OCI-LY1 (cell line): Measurements from ENCODE around the gene CFI.

Source experiments
- H2AFZ ChIP-seq: fragments of 200-600 bp; sonication (generic), shearing (Covaris generic); 2 replicates; pipeline ENCODE4 v1.6.0; 2014; ENCODE audit warnings: antibody characterized with exemption, mild to moderate bottlenecking, low read length
- H3F3A ChIP-seq: fragments of 200-600 bp; sonication (generic), shearing (Covaris generic); 2 replicates; pipeline ENCODE4 v1.6.0; 2014; ENCODE audit warnings: mild to moderate bottlenecking, antibody characterized with exemption, low read length, moderate library complexity; ENCODE audit not compliant: insufficient read depth
- H3K27ac ChIP-seq: fragments of 200-600 bp; sonication (generic); 2 replicates; pipeline ENCODE4 v1.5.1; 2014; ENCODE audit warnings: low read length, mixed run types, mild to moderate bottlenecking, low read depth; ENCODE audit not compliant: poor library complexity, severe bottlenecking
- H3K27me3 ChIP-seq: fragments of 200-600 bp; sonication (generic); 2 replicates; pipeline ENCODE4 v1.6.0; 2014; ENCODE audit warnings: antibody characterized with exemption, mild to moderate bottlenecking, low read length, moderate library complexity; ENCODE audit not compliant: insufficient read depth
- H3K36me3 ChIP-seq: fragments of 200-600 bp; sonication (generic); 2 replicates; pipeline ENCODE4 v1.6.1; 2014; ENCODE audit warnings: mild to moderate bottlenecking, antibody characterized with exemption, low read length, moderate library complexity, mixed read lengths; ENCODE audit not compliant: insufficient read depth
- H3K4me1 ChIP-seq: fragments of 200-600 bp; sonication (generic); 2 replicates; pipeline ENCODE4 v1.5.1; 2014; ENCODE audit warnings: mild to moderate bottlenecking, low read length, moderate library complexity; ENCODE audit not compliant: insufficient read depth, severe bottlenecking
- H3K4me2 ChIP-seq: fragments of 200-600 bp; sonication (generic), shearing (Covaris generic); 2 replicates; pipeline ENCODE4 v1.6.1; 2014; ENCODE audit warnings: low read length
- H3K4me3 ChIP-seq: fragments of 200-600 bp; sonication (generic); 2 replicates; pipeline ENCODE4 v1.5.1; 2014; ENCODE audit warnings: low read length, low read depth, mild to moderate bottlenecking, mixed read lengths; ENCODE audit not compliant: poor library complexity, severe bottlenecking
- H3K79me2 ChIP-seq: fragments of 200-600 bp; shearing (Covaris generic); 2 replicates; pipeline ENCODE4 v1.6.1; 2016; ENCODE audit warnings: mixed run types, low read length, mixed read lengths; ENCODE audit not compliant: insufficient read depth
- H3K9ac ChIP-seq: fragments of 200-600 bp; sonication (generic), shearing (Covaris generic); 2 replicates; pipeline ENCODE4 v1.6.1; 2014; ENCODE audit warnings: mild to moderate bottlenecking, low read length, mixed read lengths
- H3K9me2 ChIP-seq: fragments of 200-600 bp; sonication (generic), shearing (Covaris generic); 2 replicates; pipeline ENCODE4 v1.6.1; 2014; ENCODE audit warnings: low read depth, mild to moderate bottlenecking, low read length, mixed read lengths
- H3K9me3 ChIP-seq: fragments of 200-600 bp; shearing (Covaris generic); 2 replicates; pipeline ENCODE4 v1.6.1; 2014; ENCODE audit warnings: low read length, mixed read lengths
- H4K20me1 ChIP-seq: fragments of 200-600 bp; sonication (generic), shearing (Covaris generic); 2 replicates; pipeline ENCODE4 v1.6.0; 2016; ENCODE audit warnings: mild to moderate bottlenecking, low read length; ENCODE audit not compliant: insufficient read depth
- EZH2 ChIP-seq: fragments of 200-600 bp; sonication (generic), shearing (Covaris generic); IDR thresholded peaks from 2 replicates; pipeline ENCODE4 v1.8.0; 2017; ENCODE audit warnings: borderline replicate concordance, mixed run types, mild to moderate bottlenecking, antibody characterized with exemption, low read length, moderate library complexity, mixed read lengths
- TF ChIP-seq, protein P1 (sequence below): fragments of 200-600 bp; sonication (generic), shearing (Covaris generic); IDR thresholded peaks from 2 replicates; pipeline ENCODE4 v1.5.1; 2017; ENCODE audit warnings: mild to moderate bottlenecking, antibody characterized with exemption, low read length, moderate library complexity, mixed read lengths

The CFI gene

DNA sequence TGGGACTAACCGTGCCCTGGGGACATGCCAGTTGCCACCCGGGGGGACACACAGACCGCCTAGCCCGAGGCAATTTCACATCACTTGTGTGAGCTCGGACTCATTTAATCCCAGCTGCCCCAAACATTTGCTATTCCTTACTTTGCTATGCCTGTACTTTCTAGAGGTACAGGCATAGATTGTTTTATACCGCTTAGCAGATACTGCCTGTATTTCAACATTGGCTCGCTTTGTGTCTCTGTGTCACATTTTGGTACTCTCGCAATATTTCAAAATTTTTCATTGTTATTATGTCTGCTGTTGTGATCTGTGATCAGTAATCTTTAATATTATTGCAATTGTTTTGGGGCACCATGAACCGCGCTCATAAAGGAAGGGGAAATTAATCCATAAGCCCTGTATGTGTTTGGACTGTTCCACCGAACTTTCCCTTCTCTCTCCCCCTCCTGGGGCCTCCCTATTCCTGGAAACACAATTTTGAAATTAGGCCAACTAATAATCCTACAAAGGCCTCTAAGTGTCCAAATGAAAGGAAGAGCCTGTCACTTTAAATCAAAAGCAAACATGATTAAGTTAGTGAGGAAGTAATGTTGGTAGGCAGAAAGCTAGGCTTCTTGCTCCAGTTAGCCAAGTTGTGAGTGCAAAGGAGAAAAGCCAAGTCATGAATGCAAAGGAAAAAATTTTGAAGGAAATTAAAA, 98.0 kb downstream of the CFI start:
- Histone ChIP-seq H3K79me2 (no peaks in the 10 kb centered on the region), H3K27me3 (no peaks in the 10 kb centered on the region), H3K9me2 (no peaks in the 10 kb centered on the region), H3F3A (no peaks in the 10 kb centered on the region), H3K4me1 (peaks cover 18% of the 10 kb centered on the region), H4K20me1 (no peaks in the 10 kb centered on the region), H3K4me3 (peak overlapping the region; percentile 75), H3K36me3 (no peaks in the 10 kb centered on the region), H3K4me2 (peak overlapping the region; percentile 68), H3K27ac (no peak overlapping the region), H3K9ac (peak overlapping the region; percentile 63), H2AFZ (peak overlapping the region; percentile 15; the same call in 1 of the 2 replicates), H3K9me3 (no peaks in the 10 kb centered on the region)
- TF ChIP-seq, protein P1, sequence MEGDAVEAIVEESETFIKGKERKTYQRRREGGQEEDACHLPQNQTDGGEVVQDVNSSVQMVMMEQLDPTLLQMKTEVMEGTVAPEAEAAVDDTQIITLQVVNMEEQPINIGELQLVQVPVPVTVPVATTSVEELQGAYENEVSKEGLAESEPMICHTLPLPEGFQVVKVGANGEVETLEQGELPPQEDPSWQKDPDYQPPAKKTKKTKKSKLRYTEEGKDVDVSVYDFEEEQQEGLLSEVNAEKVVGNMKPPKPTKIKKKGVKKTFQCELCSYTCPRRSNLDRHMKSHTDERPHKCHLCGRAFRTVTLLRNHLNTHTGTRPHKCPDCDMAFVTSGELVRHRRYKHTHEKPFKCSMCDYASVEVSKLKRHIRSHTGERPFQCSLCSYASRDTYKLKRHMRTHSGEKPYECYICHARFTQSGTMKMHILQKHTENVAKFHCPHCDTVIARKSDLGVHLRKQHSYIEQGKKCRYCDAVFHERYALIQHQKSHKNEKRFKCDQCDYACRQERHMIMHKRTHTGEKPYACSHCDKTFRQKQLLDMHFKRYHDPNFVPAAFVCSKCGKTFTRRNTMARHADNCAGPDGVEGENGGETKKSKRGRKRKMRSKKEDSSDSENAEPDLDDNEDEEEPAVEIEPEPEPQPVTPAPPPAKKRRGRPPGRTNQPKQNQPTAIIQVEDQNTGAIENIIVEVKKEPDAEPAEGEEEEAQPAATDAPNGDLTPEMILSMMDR, result no peak
- TF ChIP-seq EZH2, result no peak

DNA sequence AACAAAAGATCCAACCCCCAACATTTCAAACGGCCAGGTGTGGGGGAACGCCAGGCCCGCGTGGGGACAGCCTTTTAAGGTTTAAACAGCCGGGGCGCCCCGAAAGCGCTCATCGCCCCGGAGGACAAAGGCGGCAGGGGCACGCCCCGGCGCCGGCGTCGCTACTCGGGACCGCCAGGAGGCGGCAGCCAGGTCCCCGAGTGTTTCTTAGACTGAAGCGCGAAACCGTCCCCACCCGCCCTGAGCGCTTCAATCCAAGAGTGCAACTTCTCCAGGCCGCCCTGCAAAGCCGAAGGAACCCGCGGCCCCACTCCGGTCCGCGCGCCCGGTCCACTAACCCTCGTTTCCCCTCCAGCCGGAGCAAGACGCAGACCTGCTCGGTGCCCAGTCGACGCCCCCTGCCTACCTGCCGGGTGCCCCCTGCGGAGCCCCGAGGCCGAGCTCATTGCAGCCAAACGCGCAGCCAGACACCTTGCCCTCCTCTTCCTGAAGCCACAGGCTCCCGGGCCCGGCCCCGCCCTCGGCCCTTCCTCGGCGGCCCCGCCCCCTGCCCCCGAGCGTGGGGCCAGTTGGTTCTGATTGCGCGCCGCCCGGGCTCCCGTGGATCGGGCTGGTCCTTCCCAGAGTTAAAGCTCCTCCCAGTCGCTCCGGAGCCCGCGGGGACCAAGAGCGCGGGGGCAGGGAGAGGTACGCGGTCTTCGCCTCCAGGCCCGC, 98.7 kb downstream of the CFI start, which contains the start of gene CASP6:
Gene CASP6 (minus strand): TSS at position 496 of the 714 bp plus-strand sequence. CDS start 50 bp downstream, at position 446.
- no peaks in the 10 kb centered on the region for H3K79me2 ChIP-seq
- H3K27me3 ChIP-seq, result no peaks in the 10 kb centered on the region
- peaks cover 18% of the 10 kb centered on the region for H3K4me1 ChIP-seq
- no peaks in the 10 kb centered on the region for H4K20me1 ChIP-seq
- H3K36me3 ChIP-seq, result no peaks in the 10 kb centered on the region
- H3K4me2 ChIP-seq, result peak within 1 kb of the TSS; percentile 68
- H3K27ac ChIP-seq, result peak within 1 kb of the TSS; percentile 1
- peak within 1 kb of the TSS; percentile 75 for H3K4me3 ChIP-seq
- no peaks in the 10 kb centered on the region for H3F3A ChIP-seq
- H2AFZ ChIP-seq, result peak within 1 kb of the TSS; percentile 15; the same call in 1 of the 2 replicates
- TF ChIP-seq, protein P1, result peak; percentile 75
- no peak for TF ChIP-seq EZH2
- H3K9me3 ChIP-seq, result no peaks in the 10 kb centered on the region
- H3K9ac ChIP-seq, result peak within 1 kb of the TSS; percentile 63
- no peaks in the 10 kb centered on the region for H3K9me2 ChIP-seq

DNA sequence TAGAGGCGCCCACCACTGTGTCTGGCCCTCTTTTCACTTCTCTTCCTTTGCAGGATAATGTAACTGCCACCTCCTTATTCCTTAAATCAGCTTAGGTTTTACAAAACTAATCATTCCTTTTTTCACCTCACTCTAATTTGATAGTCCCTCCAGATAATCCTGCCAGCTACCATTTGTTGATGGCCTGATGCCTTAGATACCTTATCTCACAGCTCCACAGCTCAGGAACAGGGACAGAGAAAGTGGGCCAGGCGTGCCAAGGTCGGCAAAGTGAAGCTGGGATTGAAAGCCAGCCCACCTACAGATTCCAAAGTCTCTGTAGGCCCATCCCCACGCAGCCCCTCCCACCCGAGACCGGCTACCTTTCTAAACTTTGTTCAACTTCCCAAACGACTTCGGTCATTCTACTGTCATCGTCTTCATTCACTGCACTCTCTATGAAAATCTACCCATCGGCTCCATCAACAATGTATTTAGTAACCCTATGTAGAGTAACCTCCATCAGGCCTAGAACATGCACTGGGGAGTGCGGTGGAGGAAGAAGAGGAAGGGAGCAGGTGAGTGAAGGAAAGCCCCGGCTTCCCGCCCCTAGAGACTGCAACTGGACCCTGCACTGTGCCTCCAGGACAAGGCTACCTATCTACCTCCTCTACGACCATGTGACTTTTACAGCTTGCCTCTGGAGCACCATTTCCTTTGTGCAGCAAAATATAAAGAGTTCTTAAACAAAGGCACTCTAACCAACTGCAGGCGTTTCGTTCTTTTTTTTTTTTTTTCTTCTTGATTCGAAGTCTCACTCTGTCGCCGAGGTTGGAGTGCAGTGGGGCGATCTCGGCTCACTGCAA, 100.0 kb downstream of the CFI start:
- Histone ChIP-seq H4K20me1 (no peaks in the 10 kb centered on the region), H3K4me2 (peak overlapping the region; percentile 68), H3K4me3 (peak overlapping the region; percentile 75), H3K27ac (peak overlapping the region; percentile 1), H3K79me2 (no peaks in the 10 kb centered on the region), H3K9ac (peak overlapping the region; percentile 63), H3K9me3 (no peaks in the 10 kb centered on the region), H3K27me3 (no peaks in the 10 kb centered on the region), H3K4me1 (peaks cover 18% of the 10 kb centered on the region), H3K9me2 (no peaks in the 10 kb centered on the region), H3K36me3 (0 out of 2 replicates have a peak, but pooled peaks cover 6% of the 10 kb centered on the region), H3F3A (no peaks in the 10 kb centered on the region), H2AFZ (no peak overlapping the region; the same call in 1 of the 2 replicates)
- TF ChIP-seq EZH2, result no peak
- TF ChIP-seq, protein P1, result no peak
